HepG2 (cell line): Measurements from ENCODE around the gene FOXN3. TPM values are rescaled to one million over a fixed set of nuclear protein-coding genes. Genes with fewer than 3 reads are reported as not detected.

Experiments used
- ATAC-seq: fragments of 200-7000 bp; cut with Tn5 transposase; 3 replicates; pipeline ENCODE4 v1.9.1; 2020; ENCODE audit warnings: mild to moderate bottlenecking, moderate library complexity
- BruUV-seq: library from RNA; stranded (reverse); fragments of 400-500 nt; replicated peaks from 2 replicates; lab custom pipeline; 2021; lab: Mats Ljungman, UMichigan
- CTCF ChIA-PET: fragments of 300-600 bp; formaldehyde crosslinking; extraction: SDS; loops from one replicate; lab custom pipeline; 2021; ENCODE audit warnings: low total read pairs, inconsistent platforms, low intra/inter-chr PET ratio; lab: Yijun Ruan, JAX
- POLR2A ChIA-PET: fragments of 350-600 bp; sonication (Branson Sonifier 250); formaldehyde crosslinking; loops from one replicate; lab custom pipeline; 2020; ENCODE audit warnings: antibody characterized with exemption, inconsistent platforms; lab: Yijun Ruan, JAX
- DNase-seq: peaks from one replicate; pipeline ENCODE4 v3.0.0-alpha.2; 2015; ENCODE audit warnings: low spot score
- FAIRE-seq: peaks from 3 replicates; lab custom pipeline; 2011; peaks lifted over from hg19 to GRCh38; lab: Jason Lieb, UNC
- H2AFZ ChIP-seq: one replicate; pipeline ENCODE4 v1.6.1; 2011; ENCODE audit warnings: low read length, inconsistent platforms
- H3K27ac ChIP-seq: fragments of 300-600 bp; 3 replicates; pipeline ENCODE4 v1.8.0; 2011; ENCODE audit warnings: mixed run types, mild to moderate bottlenecking, mixed read lengths, low read length, inconsistent platforms; ENCODE audit not compliant: insufficient read depth; ENCODE audit errors: extremely low read length
- H3K27me3 ChIP-seq, 2 experiments: fragments of 200-600 bp in 1 of 2; 2 replicates in 1 of 2; 3 replicates in 1 of 2; pipeline versions ENCODE4 v1.6.0 to v1.8.0; 2011; ENCODE audit warnings: low read length in 2 of 2, mild to moderate bottlenecking in 2 of 2, moderate library complexity in 2 of 2, inconsistent platforms in 1 of 2; ENCODE audit not compliant: insufficient read depth in 2 of 2, control insufficient read depth in 1 of 2
- H3K36me3 ChIP-seq, 2 experiments: fragments of 200-600 bp in 1 of 2; replicated peaks in 1 of 2; 2 replicates in 1 of 2; 3 replicates in 1 of 2; pipeline versions ENCODE4 v1.5.1 to v1.8.0; 2011; ENCODE audit warnings: low read length in 2 of 2, inconsistent platforms in 1 of 2; ENCODE audit not compliant: insufficient read depth in 2 of 2, control insufficient read depth in 1 of 2
- H3K4me1 ChIP-seq: 2 replicates; pipeline ENCODE4 v1.5.1; 2012; ENCODE audit warnings: low read length, inconsistent platforms; ENCODE audit not compliant: insufficient read depth
- H3K4me2 ChIP-seq: 2 replicates; pipeline ENCODE4 v1.6.0; 2011; ENCODE audit warnings: low read depth, low read length, inconsistent platforms
- H3K4me3 ChIP-seq, 3 experiments: fragments of 200-600 bp in 1 of 3; sonication (generic), shearing (Covaris generic) in 1 of 3; replicated peaks in 1 of 3; 2 replicates each; pipeline ENCODE4 v1.5.1; 2011 to 2016; ENCODE audit warnings: low read length in 3 of 3, inconsistent platforms in 2 of 3, low read depth in 2 of 3, mild to moderate bottlenecking in 2 of 3, control low read depth in 1 of 3, mixed read lengths in 1 of 3; ENCODE audit not compliant: insufficient read depth in 1 of 3
- H3K79me2 ChIP-seq: one replicate; pipeline ENCODE4 v1.6.1; 2011; ENCODE audit warnings: low read length, inconsistent platforms; ENCODE audit not compliant: insufficient read depth
- H3K9ac ChIP-seq: 2 replicates; pipeline ENCODE4 v1.6.0; 2011; ENCODE audit warnings: mild to moderate bottlenecking, low read depth, low read length, inconsistent platforms; ENCODE audit not compliant: insufficient read depth
- H3K9me3 ChIP-seq: 2 replicates; pipeline ENCODE4 v1.5.1; 2012; ENCODE audit warnings: mild to moderate bottlenecking, low read length
- H4K20me1 ChIP-seq: 2 replicates; pipeline ENCODE4 v1.6.0; 2011; ENCODE audit warnings: inconsistent platforms, mild to moderate bottlenecking, low read length, moderate library complexity; ENCODE audit not compliant: insufficient read depth
- CTCF ChIP-seq: sonication (generic); formaldehyde crosslinking; IDR thresholded peaks from 2 replicates; pipeline ENCODE4 v1.5.0; 2020; ENCODE audit warnings: mild to moderate bottlenecking, missing genetic modification reagents, moderate library complexity
- FOXO1 ChIP-seq: sonication (generic); formaldehyde crosslinking; IDR thresholded peaks from 2 replicates; pipeline ENCODE4 v1.4.0; 2020; ENCODE audit warnings: missing genetic modification reagents
- PPARG ChIP-seq: conservative IDR thresholded peaks from 2 replicates; pipeline ENCODE4 v1.6.1; 2016; ENCODE audit warnings: missing biosample characterization, missing genetic modification reagents
- REST ChIP-seq, 2 experiments: IDR thresholded peaks; 2 replicates each; pipeline ENCODE4 v1.6.1; 2011 to 2012; ENCODE audit warnings: low read length in 2 of 2, borderline replicate concordance in 1 of 2, low read depth in 1 of 2, mild to moderate bottlenecking in 1 of 2, moderate library complexity in 1 of 2
- RORA ChIP-seq: sonication (generic); formaldehyde crosslinking; IDR thresholded peaks from 2 replicates; pipeline ENCODE4 v1.5.0; 2020; ENCODE audit warnings: mild to moderate bottlenecking, missing genetic modification reagents, moderate library complexity
- TCF7 ChIP-seq: sonication (generic); IDR thresholded peaks from 2 replicates; pipeline ENCODE4 v1.6.1; 2016; ENCODE audit warnings: antibody characterized with exemption, low read depth
- ZNF768 ChIP-seq: sonication (generic); formaldehyde crosslinking; IDR thresholded peaks from 2 replicates; pipeline ENCODE4 v1.4.0; 2020; ENCODE audit warnings: missing genetic modification reagents
- WGBS: methylation state at CpG from one replicate; pipeline ENCODE4 v1.1.6; 2017; ENCODE audit warnings: low lambda C conversion rate; 5-methylcytosine and 5-hydroxymethylcytosine counted together
- in situ Hi-C: cut with HindIII; loops from 2 replicates; pipeline ENCODE4 v1.10.0; 2017; ENCODE audit warnings: low pct_unique_long_range_greater_than_20kb; ENCODE audit not compliant: extremely low pct_ligation_motif_present
- intact Hi-C: fragments of 100-400 bp; cut with micrococcal nuclease; formaldehyde crosslinking; loops from one replicate; pipeline ENCODE4 v1.10.0; 2022; ENCODE audit not compliant: unreplicated experiment
- polyA plus RNA-seq, 8 experiments: library from polyadenylated mRNA; depleted of rRNA in 3 of 8; stranded (reverse) in 7 of 8; unstranded in 1 of 8; fragments of >200 nt; fragmentation: Illumina TruSeq in 4 of 8; extraction: Trizol in 4 of 8; gene quantifications; 2 replicates each; pipeline versions ENCODE4 v1.2.1 to v1.2.3, GENCODE V29; 2011 to 2016; ENCODE audit warnings: low read depth in 4 of 8, missing spikeins in 1 of 8, mixed read lengths in 1 of 8; ENCODE audit not compliant: insufficient read depth in 1 of 8
- total RNA-seq, 5 experiments: library from RNA; depleted of rRNA; stranded (reverse); fragments of >200 nt; fragmentation: Illumina TruSeq; extraction: Trizol; gene quantifications; 2 replicates each; pipeline ENCODE4 v1.2.3, GENCODE V29; 2016; ENCODE audit warnings: low read depth in 1 of 5
- TF ChIP-seq, protein P1 (sequence below): sonication (generic); formaldehyde crosslinking; IDR thresholded peaks from 2 replicates; pipeline ENCODE4 v1.4.0; 2020; ENCODE audit warnings: missing genetic modification reagents, mild to moderate bottlenecking, borderline replicate concordance

The FOXN3 gene
- total and polyA plus RNA-seq, 2 of the 13 experiments (the other 11 are each of a cell fraction or from before 2014, with no cell fraction given): 32.4 to 70.2 TPM

GRCh38 chr14:89209558-89209957, 207.5 kb downstream of the FOXN3 start (continued):
- TF ChIP-seq TCF7: no peak
- TF ChIP-seq RORA (CRISPR knock-in tag): no peak
- no peak for TF ChIP-seq REST (IDR thresholded peaks at IDR 0.05; ENCODE audit: borderline replicate concordance in 1 of 2, low read depth in 1 of 2, low read length in 2 of 2)
- no peak for TF ChIP-seq ZNF768
- no peak for TF ChIP-seq FOXO1 (CRISPR knock-in tag)
- TF ChIP-seq PPARG (CRISPR knock-in tag): no peak

- peaks cover 11 to 27% of the 10 kb centered on the region in 2 experiments; a peak in 4 of 5 replicates for H3K36me3 ChIP-seq
- H4K20me1 ChIP-seq: peaks cover 27% of the 10 kb centered on the region; the same call in 1 of the 2 replicates
- TF ChIP-seq CTCF: peak; percentile 8; the same call in 1 of the 2 replicates
- TF ChIP-seq, protein P1, sequence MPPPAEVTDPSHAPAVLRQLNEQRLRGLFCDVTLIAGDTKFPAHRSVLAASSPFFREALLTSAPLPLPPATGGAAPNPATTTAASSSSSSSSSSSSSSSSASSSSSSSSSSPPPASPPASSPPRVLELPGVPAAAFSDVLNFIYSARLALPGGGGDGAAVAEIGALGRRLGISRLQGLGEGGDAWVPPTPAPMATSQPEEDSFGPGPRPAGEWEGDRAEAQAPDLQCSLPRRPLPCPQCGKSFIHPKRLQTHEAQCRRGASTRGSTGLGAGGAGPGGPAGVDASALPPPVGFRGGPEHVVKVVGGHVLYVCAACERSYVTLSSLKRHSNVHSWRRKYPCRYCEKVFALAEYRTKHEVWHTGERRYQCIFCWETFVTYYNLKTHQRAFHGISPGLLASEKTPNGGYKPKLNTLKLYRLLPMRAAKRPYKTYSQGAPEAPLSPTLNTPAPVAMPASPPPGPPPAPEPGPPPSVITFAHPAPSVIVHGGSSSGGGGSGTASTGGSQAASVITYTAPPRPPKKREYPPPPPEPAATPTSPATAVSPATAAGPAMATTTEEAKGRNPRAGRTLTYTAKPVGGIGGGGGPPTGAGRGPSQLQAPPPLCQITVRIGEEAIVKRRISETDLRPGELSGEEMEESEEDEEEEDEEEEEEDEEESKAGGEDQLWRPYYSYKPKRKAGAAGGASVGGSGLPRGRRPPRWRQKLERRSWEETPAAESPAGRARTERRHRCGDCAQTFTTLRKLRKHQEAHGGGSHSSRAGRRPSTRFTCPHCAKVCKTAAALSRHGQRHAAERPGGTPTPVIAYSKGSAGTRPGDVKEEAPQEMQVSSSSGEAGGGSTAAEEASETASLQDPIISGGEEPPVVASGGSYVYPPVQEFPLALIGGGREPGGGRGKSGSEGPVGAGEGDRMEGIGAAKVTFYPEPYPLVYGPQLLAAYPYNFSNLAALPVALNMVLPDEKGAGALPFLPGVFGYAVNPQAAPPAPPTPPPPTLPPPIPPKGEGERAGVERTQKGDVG (CRISPR knock-in tag): no peak
- H3K4me3 ChIP-seq: no peak overlapping the region
- no peak overlapping the region for H2AFZ ChIP-seq
- no peak for DNase-seq
- no peak overlapping the region for H3K4me2 ChIP-seq
- no peak overlapping the region for H3K27ac ChIP-seq
- ChIA-PET POLR2A (no interaction called here), CTCF (no interaction called here)
- H3K9me3 ChIP-seq: no peaks in the 10 kb centered on the region
- H3K4me1 ChIP-seq: peaks cover 15% of the 10 kb centered on the region
- FAIRE-seq: peak; percentile 23
- intact Hi-C loops: no loop called here
- no peaks in the 10 kb centered on the region for H3K27me3 ChIP-seq
- peaks cover 6% of the 10 kb centered on the region for H3K79me2 ChIP-seq
- peak; percentile 46 for ATAC-seq
- no peak overlapping the region for H3K9ac ChIP-seq
- in situ Hi-C loops: no loop called here
- WGBS: 100% methylated on average over 7 of the region's 7 CpGs
- BruUV-seq: no TSS peak
Measured at GRCh38 chr14:89207925-89208328, 209.1 kb downstream of the FOXN3 start.
